HG02884 (cell line): ENCODE results near the gene IFRD1.
A peak's percentile ranks its signal among the peaks of the same experiment; 100 is the strongest.

Experiments
- ATAC-seq: cut with Tn5 transposase; IDR thresholded peaks from one replicate; pipeline ENCODE4 v1.9.1; 2021; ENCODE audit warnings: mild to moderate bottlenecking, moderate library complexity; ENCODE audit not compliant: unreplicated experiment

The IFRD1 gene, protein sequence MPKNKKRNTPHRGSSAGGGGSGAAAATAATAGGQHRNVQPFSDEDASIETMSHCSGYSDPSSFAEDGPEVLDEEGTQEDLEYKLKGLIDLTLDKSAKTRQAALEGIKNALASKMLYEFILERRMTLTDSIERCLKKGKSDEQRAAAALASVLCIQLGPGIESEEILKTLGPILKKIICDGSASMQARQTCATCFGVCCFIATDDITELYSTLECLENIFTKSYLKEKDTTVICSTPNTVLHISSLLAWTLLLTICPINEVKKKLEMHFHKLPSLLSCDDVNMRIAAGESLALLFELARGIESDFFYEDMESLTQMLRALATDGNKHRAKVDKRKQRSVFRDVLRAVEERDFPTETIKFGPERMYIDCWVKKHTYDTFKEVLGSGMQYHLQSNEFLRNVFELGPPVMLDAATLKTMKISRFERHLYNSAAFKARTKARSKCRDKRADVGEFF

GRCh38 chr7:112449902-112450806 is at the start of gene IFRD1:
TSS of gene IFRD1 (plus strand) at chr7:112450460. CDS start at chr7:112450689, 229 bp downstream.
- peak; percentile 62 for ATAC-seq

DNA sequence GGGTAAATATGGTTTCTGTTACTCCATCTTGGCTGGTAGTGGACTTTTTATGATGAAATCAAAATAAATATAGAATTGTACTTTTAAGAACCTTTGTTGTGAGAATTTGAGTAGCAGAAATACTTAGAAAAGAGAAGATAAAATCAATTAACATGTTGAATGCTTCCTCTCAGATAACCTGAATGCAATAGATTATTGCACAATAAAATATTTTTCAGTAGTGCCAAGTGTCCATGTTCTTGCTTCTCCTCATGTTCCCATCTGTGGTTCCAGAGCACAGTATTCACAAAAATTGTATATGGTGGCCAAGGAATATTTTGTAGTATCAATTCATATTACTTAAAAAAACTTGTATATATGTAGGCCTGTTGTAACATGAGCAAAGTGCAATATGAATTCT is 45.9 kb upstream of the IFRD1 start:
- ATAC-seq = no peak

DNA sequence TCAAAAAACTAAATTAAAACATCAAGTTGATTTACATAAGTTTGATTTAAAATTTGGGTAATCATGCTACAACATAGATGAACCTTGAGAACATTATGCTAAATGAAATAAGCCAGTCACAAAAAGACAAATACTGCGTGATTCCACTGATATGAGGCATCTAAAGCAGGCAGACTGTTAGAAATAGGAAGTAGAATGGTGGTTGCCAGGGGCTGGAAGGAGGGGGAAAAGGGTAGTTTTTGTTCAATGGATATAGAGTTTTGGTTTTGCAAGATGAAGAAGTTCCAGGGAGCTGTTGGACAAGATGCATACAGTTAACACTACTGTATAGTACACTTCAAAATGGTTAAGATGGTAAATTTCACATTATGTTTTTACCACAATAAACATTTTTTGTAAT is 45.0 kb upstream of the IFRD1 start:
- ATAC-seq = no peak

DNA sequence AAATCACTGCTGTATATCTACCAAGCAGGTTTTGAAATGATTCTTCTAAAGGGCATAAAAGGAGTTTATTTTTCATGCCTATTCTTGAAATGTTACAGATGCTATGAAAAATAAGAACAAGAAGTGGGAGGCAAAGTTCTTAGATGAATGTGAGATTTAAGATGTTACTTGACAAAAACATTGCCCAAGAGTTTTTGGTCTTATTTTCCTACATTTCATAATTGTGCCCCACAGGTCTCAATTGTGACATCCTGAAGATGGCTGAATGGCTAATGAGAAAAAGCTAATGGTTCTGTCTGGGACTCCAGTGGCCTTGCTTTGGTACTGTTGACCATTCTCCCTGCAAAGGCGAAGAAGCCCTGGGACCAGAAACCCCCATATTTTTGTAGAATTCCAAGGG is 43.0 kb upstream of the IFRD1 start:
- no peak for ATAC-seq

DNA sequence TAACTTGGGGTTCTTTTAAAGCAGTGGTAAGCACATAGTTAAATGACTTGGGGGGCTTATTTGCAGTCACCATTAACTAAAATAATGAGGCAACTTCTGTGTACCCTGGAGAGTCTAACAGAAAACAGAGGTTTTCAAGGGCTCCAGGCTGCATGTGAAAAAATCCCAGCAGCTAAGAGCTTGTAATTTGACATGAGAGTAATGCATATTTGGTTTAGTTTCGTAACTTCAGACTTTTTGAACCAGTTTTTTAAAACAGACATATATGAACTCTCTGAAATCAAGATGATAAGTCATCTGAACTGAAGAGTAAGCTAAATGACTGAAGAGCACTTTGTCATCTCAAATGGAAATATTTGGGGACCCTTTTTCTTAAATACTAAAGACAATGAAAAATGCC is 40.2 kb upstream of the IFRD1 start:
- ATAC-seq = no peak

- ATAC-seq = no peak
Observed at GRCh38 chr7:112411186-112411795, 39.0 kb upstream of the IFRD1 start.

DNA sequence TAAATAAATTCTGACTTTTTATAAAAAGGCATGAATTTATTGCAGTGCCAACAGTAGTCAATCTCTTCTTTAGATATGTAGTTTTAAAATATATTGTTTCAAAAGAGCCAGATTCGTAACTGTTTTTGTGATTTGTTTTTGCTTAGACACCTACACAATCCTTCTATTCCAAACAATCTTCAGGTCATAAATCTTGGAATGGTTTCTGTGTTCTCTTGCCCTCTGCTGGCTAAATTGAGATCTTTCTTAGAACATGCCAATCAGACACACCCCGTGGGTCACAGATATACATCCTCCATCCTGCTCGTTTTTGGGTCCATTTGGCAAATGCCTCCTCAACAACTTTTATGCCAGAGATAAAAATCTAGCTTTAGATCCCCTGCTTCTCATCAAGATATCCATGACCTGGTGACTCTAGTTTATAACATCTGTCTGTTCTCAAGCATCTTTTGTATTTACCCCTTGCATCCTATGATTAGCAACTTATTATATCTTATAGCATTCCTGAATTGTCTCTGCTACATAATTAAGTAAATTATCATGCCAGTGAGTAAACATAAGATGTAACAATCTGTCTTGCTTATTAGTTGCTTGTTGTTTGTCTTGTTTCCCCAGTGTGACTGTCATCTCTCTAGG is 35.3 kb upstream of the IFRD1 start:
- ATAC-seq = no peak

DNA sequence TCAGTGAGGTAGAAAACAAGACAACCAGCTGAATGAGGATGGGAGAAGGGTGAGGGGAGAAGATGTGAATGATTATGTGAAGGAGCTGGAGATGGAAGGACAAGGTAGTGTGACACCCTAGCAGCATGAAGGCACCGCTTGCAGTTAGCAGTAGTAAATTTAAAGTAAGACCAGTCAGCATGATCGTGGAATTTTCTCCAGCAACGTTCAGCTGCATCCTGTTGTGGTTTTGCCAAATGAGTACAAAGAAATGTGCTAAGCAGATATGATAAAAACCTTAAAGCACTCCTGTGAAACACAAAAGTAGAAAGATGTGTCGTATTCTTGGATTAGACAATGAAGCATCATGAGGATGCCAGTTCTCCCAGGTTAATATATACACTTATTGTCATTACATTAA is 34.1 kb upstream of the IFRD1 start:
- ATAC-seq = no peak

DNA sequence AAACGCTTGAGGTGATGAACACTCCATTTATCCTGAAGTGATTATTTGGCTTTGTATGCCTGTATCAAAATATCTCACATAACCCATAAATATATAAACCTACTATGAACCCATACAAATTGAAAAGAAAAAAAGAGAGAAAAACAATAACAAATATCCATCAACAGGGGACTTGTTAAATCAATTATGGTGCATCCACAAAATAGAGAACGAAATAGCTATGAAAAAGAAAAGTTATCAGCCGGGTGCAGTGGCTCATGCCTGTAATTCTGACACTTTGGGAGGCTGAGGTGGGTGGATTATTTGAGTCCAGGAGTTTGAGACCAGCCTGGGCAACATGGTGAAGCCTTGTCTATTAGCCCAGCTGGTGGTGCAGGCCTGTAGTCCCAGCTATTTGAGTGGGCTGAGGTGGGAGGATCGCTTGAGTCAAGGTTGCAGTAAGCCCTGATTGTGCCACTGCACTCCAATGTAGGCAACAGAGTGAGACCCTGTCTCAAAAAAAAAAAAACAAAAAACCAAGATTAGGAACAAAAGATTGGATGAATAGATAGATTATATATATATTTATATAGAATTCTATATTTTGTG is 30.6 kb upstream of the IFRD1 start:
- no peak for ATAC-seq

- ATAC-seq = no peak
Observed at GRCh38 chr7:112420236-112420861, 29.9 kb upstream of the IFRD1 start.

- peak; percentile 52 for ATAC-seq
Observed at GRCh38 chr7:112421666-112422486, 28.4 kb upstream of the IFRD1 start.

DNA sequence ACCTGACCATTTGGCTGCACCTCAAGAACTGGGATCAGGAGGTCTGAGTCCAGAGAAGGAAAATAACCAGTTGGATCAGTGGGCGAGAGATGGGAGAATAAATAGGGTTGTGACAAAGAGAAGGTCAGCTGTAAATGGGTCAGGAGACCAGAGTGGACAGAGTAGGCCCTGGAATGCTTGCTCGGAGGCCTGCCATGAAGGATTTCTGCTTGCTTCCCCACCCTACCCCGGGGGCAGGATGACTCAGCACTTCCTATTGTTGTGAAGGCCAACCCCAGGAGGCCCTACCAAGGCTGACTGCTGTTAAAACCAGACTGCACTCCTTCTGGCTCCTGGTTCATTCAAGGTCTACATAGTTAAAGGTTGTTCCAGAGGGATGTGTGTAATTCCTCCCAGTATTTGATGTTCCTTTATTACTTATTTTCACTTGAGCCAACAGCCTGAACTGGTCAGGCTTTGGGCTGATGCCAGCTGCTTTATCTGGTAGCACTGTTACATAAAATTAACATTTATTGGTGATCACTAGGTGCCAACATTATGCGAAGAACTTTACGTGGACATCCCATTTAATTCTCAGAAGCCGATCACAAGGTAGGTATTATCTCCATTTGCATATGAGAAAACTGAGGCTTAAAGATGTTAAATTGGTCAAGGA is 27.3 kb upstream of the IFRD1 start:
- peak; percentile 70 for ATAC-seq

- ATAC-seq = no peak
Observed at GRCh38 chr7:112423987-112424386, 26.3 kb upstream of the IFRD1 start.

GRCh38 chr7:112427984-112428383 is 22.3 kb upstream of the IFRD1 start:
- ATAC-seq = no peak

- ATAC-seq = no peak
Observed at GRCh38 chr7:112428715-112429114, 21.5 kb upstream of the IFRD1 start.

GRCh38 chr7:112430649-112431048 is 19.6 kb upstream of the IFRD1 start:
- no peak for ATAC-seq

DNA sequence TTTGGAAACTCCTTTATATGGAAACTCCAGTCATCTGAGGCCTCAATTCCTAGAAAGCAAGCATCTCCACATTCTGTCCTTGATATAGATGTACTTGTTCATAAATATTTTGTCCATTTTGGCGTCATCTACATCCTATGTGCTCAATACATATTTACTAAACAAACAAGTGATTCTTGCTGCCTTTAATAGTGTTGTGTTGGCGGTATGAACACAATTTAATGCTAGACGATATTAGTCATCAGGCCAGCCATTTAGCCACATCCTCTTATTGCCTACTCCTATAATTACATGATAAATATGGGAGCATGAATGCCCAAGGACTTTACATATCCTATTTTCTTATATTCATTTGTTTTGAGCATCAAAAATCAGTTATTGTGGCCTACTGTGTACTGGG is 18.5 kb upstream of the IFRD1 start:
- ATAC-seq = no peak

GRCh38 chr7:112433289-112433688 is 17.0 kb upstream of the IFRD1 start:
- no peak for ATAC-seq

- no peak for ATAC-seq
Observed at GRCh38 chr7:112437072-112437471, 13.2 kb upstream of the IFRD1 start.
